Osteoblast (primary cell): Measurements from ENCODE around the gene THAP8. TPM values are rescaled to one million over a fixed set of nuclear protein-coding genes. Genes with fewer than 3 reads are reported as not detected.

ENCODE experiments used
- DNase-seq: peaks from one replicate; pipeline ENCODE4 v3.0.0; 2011; ENCODE audit warnings: low spot score, mixed read lengths; ENCODE audit not compliant: insufficient read length; ENCODE audit errors: missing footprints
- H2AFZ ChIP-seq: 2 replicates; pipeline ENCODE4 v1.6.0; 2011; ENCODE audit warnings: mild to moderate bottlenecking, low read length
- H3K27ac ChIP-seq: 2 replicates; pipeline ENCODE4 v1.5.1; 2011; ENCODE audit warnings: mild to moderate bottlenecking, low read depth, low read length, moderate library complexity
- H3K27me3 ChIP-seq: 2 replicates; pipeline ENCODE4 v1.6.0; 2012; ENCODE audit warnings: mild to moderate bottlenecking, control low read depth, inconsistent platforms, low read length, moderate library complexity; ENCODE audit not compliant: insufficient read depth
- H3K36me3 ChIP-seq: 2 replicates; pipeline ENCODE4 v1.5.1; 2011; ENCODE audit warnings: mild to moderate bottlenecking, low read length, control low read depth, moderate library complexity; ENCODE audit not compliant: insufficient read depth
- H3K4me1 ChIP-seq: 2 replicates; pipeline ENCODE4 v1.5.1; 2011; ENCODE audit warnings: mild to moderate bottlenecking, low read length, control low read depth, moderate library complexity; ENCODE audit not compliant: insufficient read depth
- H3K4me2 ChIP-seq: 2 replicates; pipeline ENCODE4 v1.6.0; 2011; ENCODE audit warnings: mild to moderate bottlenecking, low read length; ENCODE audit not compliant: insufficient read depth
- H3K4me3 ChIP-seq: fragments of 200-600 bp; sonication (generic); 3 replicates; pipeline ENCODE4 v1.5.1; 2012; ENCODE audit warnings: mild to moderate bottlenecking, low read length, inconsistent platforms; ENCODE audit not compliant: insufficient read depth
- H3K79me2 ChIP-seq: 2 replicates; pipeline ENCODE4 v1.6.0; 2012; ENCODE audit warnings: mild to moderate bottlenecking, low read length, control low read depth, inconsistent platforms; ENCODE audit not compliant: insufficient read depth
- H3K9me3 ChIP-seq: 2 replicates; pipeline ENCODE4 v1.5.1; 2011; ENCODE audit warnings: low read depth, low read length, control low read depth
- H4K20me1 ChIP-seq: 2 replicates; pipeline ENCODE4 v1.6.0; 2012; ENCODE audit warnings: mild to moderate bottlenecking, low read length, control low read depth; ENCODE audit not compliant: insufficient read depth
- CTCF ChIP-seq: IDR thresholded peaks from 2 replicates; pipeline ENCODE4 v1.5.1; 2011; ENCODE audit warnings: mild to moderate bottlenecking, low read depth, low read length, moderate library complexity; ENCODE audit errors: extremely low read depth
- total RNA-seq: library from RNA; depleted of rRNA; stranded (reverse); fragments of >200 nt; gene quantifications from 2 replicates; pipeline ENCODE4 v1.2.3, GENCODE V29; 2012

THAP8 gene
- total RNA-seq, 1 donor, result 5.1 TPM

GRCh38 chr19:36099166-36099785, 45.2 kb upstream of the THAP8 start:
- Histone ChIP-seq H3K27me3 (no peaks in the 10 kb centered on the region), H2AFZ (no peak overlapping the region), H4K20me1 (no peaks in the 10 kb centered on the region), H3K79me2 (no peaks in the 10 kb centered on the region), H3K4me3 (no peak overlapping the region), H3K27ac (no peak overlapping the region), H3K36me3 (peaks cover 27% of the 10 kb centered on the region), H3K9me3 (no peaks in the 10 kb centered on the region), H3K4me1 (no peaks in the 10 kb centered on the region), H3K4me2 (no peak overlapping the region)
- peak; percentile 71 for DNase-seq
- TF ChIP-seq CTCF, result no peak

GRCh38 chr19:36097036-36097435, 43.0 kb upstream of the THAP8 start:
- no peak for TF ChIP-seq CTCF
- no peaks in the 10 kb centered on the region for H3K4me1 ChIP-seq
- H3K36me3 ChIP-seq, result peaks cover 33% of the 10 kb centered on the region
- no peak overlapping the region for H3K4me3 ChIP-seq
- no peaks in the 10 kb centered on the region for H3K9me3 ChIP-seq
- H2AFZ ChIP-seq, result no peak overlapping the region
- no peaks in the 10 kb centered on the region for H3K27me3 ChIP-seq
- no peaks in the 10 kb centered on the region for H4K20me1 ChIP-seq
- peak; percentile 59 for DNase-seq
- no peak overlapping the region for H3K4me2 ChIP-seq
- no peaks in the 10 kb centered on the region for H3K79me2 ChIP-seq
- H3K27ac ChIP-seq, result no peak overlapping the region

- H2AFZ ChIP-seq, result peak overlapping the region; percentile 56
- H3K4me1 ChIP-seq, result no peaks in the 10 kb centered on the region
- H4K20me1 ChIP-seq, result no peaks in the 10 kb centered on the region
- H3K27ac ChIP-seq, result no peak overlapping the region
- no peak overlapping the region for H3K4me2 ChIP-seq
- no peaks in the 10 kb centered on the region for H3K79me2 ChIP-seq
- H3K27me3 ChIP-seq, result no peaks in the 10 kb centered on the region
- no peaks in the 10 kb centered on the region for H3K9me3 ChIP-seq
- no peak for DNase-seq
- peaks cover 27% of the 10 kb centered on the region for H3K36me3 ChIP-seq
- TF ChIP-seq CTCF, result no peak
- no peak overlapping the region for H3K4me3 ChIP-seq
Observed at GRCh38 chr19:36093687-36094086, 39.6 kb upstream of the THAP8 start.

GRCh38 chr19:36093146-36093662, 39.1 kb upstream of the THAP8 start:
- Histone ChIP-seq H3K9me3 (no peaks in the 10 kb centered on the region), H3K79me2 (no peaks in the 10 kb centered on the region), H3K4me1 (no peaks in the 10 kb centered on the region), H3K27me3 (no peaks in the 10 kb centered on the region), H3K36me3 (peaks cover 32% of the 10 kb centered on the region), H4K20me1 (no peaks in the 10 kb centered on the region), H3K27ac (no peak overlapping the region), H2AFZ (peak overlapping the region; percentile 56), H3K4me3 (no peak overlapping the region), H3K4me2 (no peak overlapping the region)
- no peak for TF ChIP-seq CTCF
- DNase-seq, result no peak
